OCI-LY7 (cell line): ENCODE results near the gene ADPRS. TPM values are rescaled to one million over a fixed set of nuclear protein-coding genes. Genes with fewer than 3 reads are reported as not detected.

ENCODE experiments used
- BruUV-seq: library from RNA; stranded (reverse); fragments of 400-500 nt; replicated peaks from 2 replicates; lab custom pipeline; 2021; lab: Mats Ljungman, UMichigan
- CTCF ChIA-PET: fragments of 300-600 bp; sonication (Branson Sonifier 250); formaldehyde crosslinking; loops from one replicate; lab custom pipeline; 2022; ENCODE audit warnings: antibody characterized with exemption; ENCODE audit not compliant: unreplicated experiment; lab: Charles Lee
- POLR2A ChIA-PET: fragments of 300-600 bp; sonication (Branson Sonifier 250); formaldehyde crosslinking; loops from one replicate; lab custom pipeline; 2022; ENCODE audit warnings: antibody characterized with exemption; lab: Charles Lee
- DNase-seq: peaks from one replicate; pipeline ENCODE4 v3.0.0-alpha.2; 2015; ENCODE audit warnings: low spot score
- H2AFZ ChIP-seq: fragments of 200-600 bp; sonication (generic), shearing (Covaris generic); 2 replicates; pipeline ENCODE4 v1.6.1; 2014; ENCODE audit warnings: mild to moderate bottlenecking, antibody characterized with exemption, low read length, moderate library complexity
- H3K27ac ChIP-seq: fragments of 200-600 bp; sonication (generic); 2 replicates; pipeline ENCODE4 v1.5.1; 2014; ENCODE audit warnings: mixed run types, low read depth, mild to moderate bottlenecking, moderate library complexity, low read length, inconsistent platforms; ENCODE audit not compliant: poor library complexity, severe bottlenecking
- H3K36me3 ChIP-seq: fragments of 200-600 bp; sonication (generic); 2 replicates; pipeline ENCODE4 v1.6.1; 2014; ENCODE audit warnings: mild to moderate bottlenecking, antibody characterized with exemption, low read length, moderate library complexity, mixed read lengths; ENCODE audit not compliant: insufficient read depth
- H3K4me1 ChIP-seq: fragments of 200-600 bp; sonication (generic); 2 replicates; pipeline ENCODE4 v1.5.1; 2014; ENCODE audit warnings: mild to moderate bottlenecking, low read length; ENCODE audit not compliant: insufficient read depth, poor library complexity, severe bottlenecking
- H3K4me2 ChIP-seq: fragments of 200-600 bp; sonication (generic); 2 replicates; pipeline ENCODE4 v1.6.1; 2014; ENCODE audit warnings: mild to moderate bottlenecking, low read length
- H3K4me3 ChIP-seq: fragments of 200-600 bp; sonication (generic); 2 replicates; pipeline ENCODE4 v1.5.1; 2014; ENCODE audit warnings: mild to moderate bottlenecking, low read depth, low read length; ENCODE audit not compliant: poor library complexity, severe bottlenecking
- H3K79me2 ChIP-seq: fragments of 200-600 bp; sonication (generic); 2 replicates; pipeline ENCODE4 v1.6.1; 2016; ENCODE audit warnings: low read depth, mild to moderate bottlenecking, low read length, moderate library complexity, mixed read lengths; ENCODE audit not compliant: insufficient read depth
- H3K9me2 ChIP-seq: fragments of 200-600 bp; sonication (generic); 2 replicates; pipeline ENCODE4 v1.6.1; 2016; ENCODE audit warnings: mild to moderate bottlenecking, low read length, mixed read lengths; ENCODE audit not compliant: insufficient read depth
- H3K9me3 ChIP-seq: fragments of 200-600 bp; sonication (generic); 2 replicates; pipeline ENCODE4 v1.6.1; 2014; ENCODE audit warnings: mild to moderate bottlenecking, mixed run types, low read length, mixed read lengths
- H4K20me1 ChIP-seq: fragments of 200-600 bp; sonication (generic); 2 replicates; pipeline ENCODE4 v1.6.1; 2014; ENCODE audit warnings: mild to moderate bottlenecking, antibody characterized with exemption, low read length, moderate library complexity, mixed read lengths; ENCODE audit not compliant: insufficient read depth
- CTCF ChIP-seq: fragments of 200-600 bp; sonication (generic); conservative IDR thresholded peaks from 2 replicates; pipeline ENCODE4 v1.5.1; 2014; ENCODE audit warnings: mild to moderate bottlenecking, antibody characterized with exemption, low read length, moderate library complexity, mixed read lengths
- EZH2phosphoT487 ChIP-seq: fragments of 200-600 bp; sonication (generic); IDR thresholded peaks from 2 replicates; pipeline ENCODE4 v1.6.1; 2018; ENCODE audit warnings: low read depth, borderline replicate concordance, mild to moderate bottlenecking, mixed run types, antibody characterized with exemption, low read length, moderate library complexity, mixed read lengths
- intact Hi-C: fragments of 100-400 bp; cut with micrococcal nuclease; formaldehyde crosslinking; loops from one replicate; pipeline ENCODE4 v1.10.0; 2022; ENCODE audit not compliant: unreplicated experiment
- total RNA-seq, 2 experiments: library from RNA; depleted of rRNA in 1 of 2; stranded (reverse); fragments of >200 nt in 1 of 2; shearing (Covaris generic) in 1 of 2; gene quantifications; 2 replicates each; pipeline ENCODE4 v1.2.3, GENCODE V29; 2014 to 2022

Gene ADPRS
- total RNA-seq, 2 experiments from 2014 or later: 29.3 to 42.3 TPM

GRCh38 chr1:36070349-36070748 lies 18.3 kb upstream of the ADPRS start:
- BruUV-seq: no TSS peak

GRCh38 chr1:36076979-36077573 lies 11.6 kb upstream of the ADPRS start:
- Histone ChIP-seq H3K4me1 (no peaks in the 10 kb centered on the region), H4K20me1 (no peaks in the 10 kb centered on the region), H3K9me3 (no peaks in the 10 kb centered on the region), H3K36me3 (no peaks in the 10 kb centered on the region), H2AFZ (no peak overlapping the region), H3K79me2 (no peaks in the 10 kb centered on the region), H3K9me2 (no peaks in the 10 kb centered on the region), H3K4me3 (no peak overlapping the region), H3K4me2 (no peak overlapping the region), H3K27ac (no peak overlapping the region)
- intact Hi-C loops: no loop called here
- ChIA-PET POLR2A (no interaction called here), CTCF (no interaction called here)
- BruUV-seq: no TSS peak
- DNase-seq: no peak
- TF ChIP-seq CTCF: no peak
- no peak for TF ChIP-seq EZH2phosphoT487

More at GRCh38 chr1:36070349-36070748, 18.3 kb upstream of the ADPRS start:
- POLR2A ChIA-PET: no interaction called here
- no peaks in the 10 kb centered on the region for H3K9me3 ChIP-seq
- intact Hi-C loops: no loop called here
- CTCF ChIA-PET: no interaction called here
- H3K4me2 ChIP-seq: no peak overlapping the region
- no peak overlapping the region for H3K27ac ChIP-seq
- no peak for TF ChIP-seq CTCF
- no peak for TF ChIP-seq EZH2phosphoT487
- no peak for DNase-seq
- H2AFZ ChIP-seq: no peak overlapping the region
- H3K79me2 ChIP-seq: no peaks in the 10 kb centered on the region
- no peaks in the 10 kb centered on the region for H3K4me1 ChIP-seq
- H3K9me2 ChIP-seq: no peaks in the 10 kb centered on the region
- H4K20me1 ChIP-seq: no peaks in the 10 kb centered on the region
- no peak overlapping the region for H3K4me3 ChIP-seq
- H3K36me3 ChIP-seq: no peaks in the 10 kb centered on the region

- DNase-seq: no peak
- POLR2A ChIA-PET: interaction anchor here (0.7 kb wide), 2 partner anchors 63 to 194 kb away, joined by 4 read pairs; no protein-coding TSS in a partner anchor
- no TSS peak for BruUV-seq
- H3K4me1 ChIP-seq: no peaks in the 10 kb centered on the region
- no peak overlapping the region for H2AFZ ChIP-seq
- no peaks in the 10 kb centered on the region for H3K9me2 ChIP-seq
- H4K20me1 ChIP-seq: no peaks in the 10 kb centered on the region
- intact Hi-C loops: no loop called here
- TF ChIP-seq CTCF: no peak
- TF ChIP-seq EZH2phosphoT487: no peak
- H3K79me2 ChIP-seq: no peaks in the 10 kb centered on the region
- no peak overlapping the region for H3K4me2 ChIP-seq
- no peak overlapping the region for H3K27ac ChIP-seq
- H3K9me3 ChIP-seq: no peaks in the 10 kb centered on the region
- H3K4me3 ChIP-seq: no peak overlapping the region
- H3K36me3 ChIP-seq: no peaks in the 10 kb centered on the region
- CTCF ChIA-PET: no interaction called here
Measured at GRCh38 chr1:36080236-36080635, 8.5 kb upstream of the ADPRS start.
